Epithelial cell of proximal tubule (primary cell): ENCODE measurements around the gene MAPK8IP1. TPM values are rescaled to one million over a fixed set of nuclear protein-coding genes. Genes with fewer than 3 reads are reported as not detected.
"Not testable (repeated sequence)": the region's sequence is repeated elsewhere in the genome, so short reads cannot be mapped to it uniquely, and the experiment has no call there.

Experiments
- DNase-seq: peaks from one replicate; pipeline ENCODE4 v3.0.0-alpha.2; 2011; ENCODE audit warnings: low read depth
- H3K4me3 ChIP-seq: 2 replicates; pipeline ENCODE4 v1.5.1; 2011; ENCODE audit warnings: low read depth, mild to moderate bottlenecking, low read length
- total RNA-seq: library from RNA; depleted of rRNA; stranded (reverse); fragments of >200 nt; gene quantifications from 2 replicates; pipeline ENCODE4 v1.2.3, GENCODE V29; 2015
- TF ChIP-seq, protein P1 (sequence below): conservative IDR thresholded peaks from 2 replicates; pipeline ENCODE4 v1.5.1; 2012; ENCODE audit warnings: low read depth, mild to moderate bottlenecking, low read length

The MAPK8IP1 gene
- 10.1 and 11.1 TPM in 2 replicates for total RNA-seq

GRCh38 chr11:45885274-45885920 lies at the start of gene MAPK8IP1:
MAPK8IP1 (plus strand) TSS chr11:45885651; CDS start chr11:45885821, 170 bp downstream.
- H3K4me3 ChIP-seq: peak within 1 kb of the TSS; percentile 54
- DNase-seq: no peak
- TF ChIP-seq, protein P1, sequence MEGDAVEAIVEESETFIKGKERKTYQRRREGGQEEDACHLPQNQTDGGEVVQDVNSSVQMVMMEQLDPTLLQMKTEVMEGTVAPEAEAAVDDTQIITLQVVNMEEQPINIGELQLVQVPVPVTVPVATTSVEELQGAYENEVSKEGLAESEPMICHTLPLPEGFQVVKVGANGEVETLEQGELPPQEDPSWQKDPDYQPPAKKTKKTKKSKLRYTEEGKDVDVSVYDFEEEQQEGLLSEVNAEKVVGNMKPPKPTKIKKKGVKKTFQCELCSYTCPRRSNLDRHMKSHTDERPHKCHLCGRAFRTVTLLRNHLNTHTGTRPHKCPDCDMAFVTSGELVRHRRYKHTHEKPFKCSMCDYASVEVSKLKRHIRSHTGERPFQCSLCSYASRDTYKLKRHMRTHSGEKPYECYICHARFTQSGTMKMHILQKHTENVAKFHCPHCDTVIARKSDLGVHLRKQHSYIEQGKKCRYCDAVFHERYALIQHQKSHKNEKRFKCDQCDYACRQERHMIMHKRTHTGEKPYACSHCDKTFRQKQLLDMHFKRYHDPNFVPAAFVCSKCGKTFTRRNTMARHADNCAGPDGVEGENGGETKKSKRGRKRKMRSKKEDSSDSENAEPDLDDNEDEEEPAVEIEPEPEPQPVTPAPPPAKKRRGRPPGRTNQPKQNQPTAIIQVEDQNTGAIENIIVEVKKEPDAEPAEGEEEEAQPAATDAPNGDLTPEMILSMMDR: no peak

DNA sequence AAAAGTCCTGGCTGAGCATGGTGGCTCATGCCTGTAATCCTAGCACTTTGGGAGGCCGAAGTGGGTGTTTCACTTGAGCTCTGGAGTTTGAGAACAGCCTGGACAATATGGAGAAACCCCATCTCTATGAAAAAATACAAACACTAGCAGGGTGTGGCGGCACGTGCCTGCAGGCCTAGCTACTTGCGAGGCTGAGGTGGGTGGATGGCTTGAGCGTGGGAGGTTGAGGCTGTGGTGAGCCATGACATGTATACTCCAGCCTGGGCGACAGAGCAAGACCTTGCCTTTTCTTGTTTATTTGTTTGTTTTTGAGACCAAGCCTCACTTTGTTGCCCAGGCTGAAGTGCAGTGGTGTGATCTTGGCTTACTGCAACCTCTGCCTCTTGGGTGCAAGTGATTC lies 46.2 kb upstream of the MAPK8IP1 start:
- TF ChIP-seq, protein P1: no peak
- no peak for DNase-seq
- H3K4me3 ChIP-seq: no peak overlapping the region

DNA sequence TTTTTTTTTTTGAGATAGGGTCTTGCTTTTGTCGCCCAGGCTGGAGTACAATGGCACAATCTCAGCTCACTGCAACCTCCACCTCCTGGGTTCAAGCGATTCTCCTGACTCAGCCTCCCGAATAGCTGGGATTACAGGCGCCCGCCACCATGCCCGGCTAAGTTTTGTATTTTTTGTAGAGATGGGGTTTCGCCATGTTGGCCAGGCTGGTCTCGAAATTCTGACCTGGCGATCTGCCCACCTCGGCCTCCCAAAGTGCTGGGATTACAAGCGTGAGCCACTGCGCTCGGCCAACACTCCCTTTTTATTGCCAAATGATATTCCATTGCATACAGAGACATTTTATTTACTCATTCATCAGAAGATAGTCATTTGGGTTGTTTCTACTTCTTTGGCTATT lies 45.2 kb upstream of the MAPK8IP1 start:
- DNase-seq, H3K4me3 ChIP-seq: not testable (repeated sequence)

- peak overlapping the region; percentile 32 for H3K4me3 ChIP-seq
- DNase-seq: peak; percentile 66
- TF ChIP-seq, protein P1: peak; percentile 93
Measured at GRCh38 chr11:45843158-45843924, 42.1 kb upstream of the MAPK8IP1 start.

DNA sequence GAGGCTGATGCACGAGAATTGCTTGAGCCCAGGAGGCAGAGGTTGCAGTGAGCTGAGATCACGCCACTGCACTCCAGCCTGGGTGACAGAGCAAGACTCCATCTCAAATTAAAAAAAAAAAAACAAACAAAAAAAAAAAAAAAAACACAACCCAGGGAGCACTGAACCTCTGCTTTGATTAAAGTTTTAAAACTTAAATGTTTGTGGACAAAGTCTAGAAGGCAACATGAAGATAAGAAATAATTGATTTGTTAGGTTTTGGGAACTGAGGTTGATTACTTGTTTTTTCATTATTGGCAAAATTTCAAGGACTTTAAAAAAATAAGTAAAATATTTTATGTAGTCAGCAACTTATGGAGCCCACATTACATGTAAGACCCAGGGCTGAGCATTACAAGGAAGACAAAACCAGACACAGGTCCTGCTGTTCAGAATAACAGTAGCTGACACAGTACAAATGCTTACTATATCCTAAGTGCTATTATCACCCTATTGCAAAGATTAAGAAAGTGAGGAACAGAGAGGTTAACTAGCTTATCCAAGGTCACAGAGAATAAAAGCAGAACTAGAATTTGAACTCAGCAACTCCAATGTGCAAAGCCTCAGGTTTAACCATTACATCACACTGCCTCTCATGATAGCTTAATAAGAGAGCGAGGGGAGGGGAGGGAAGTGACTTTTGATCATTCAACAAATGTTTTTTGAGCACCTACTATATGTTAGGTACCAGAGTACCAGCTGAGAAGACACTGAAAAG lies 40.5 kb upstream of the MAPK8IP1 start:
- DNase-seq: no peak
- TF ChIP-seq, protein P1: no peak

GRCh38 chr11:45846174-45846675 lies 39.2 kb upstream of the MAPK8IP1 start:
- DNase-seq: no peak
- H3K4me3 ChIP-seq: no peak overlapping the region
- TF ChIP-seq, protein P1: no peak

More for the DNA sequence above, 40.5 kb upstream of the MAPK8IP1 start:
- H3K4me3 ChIP-seq: no peak overlapping the region
